Neural progenitor cell (in vitro differentiated cells): ENCODE data around the gene SLC35F4. TPM values are rescaled to one million over a fixed set of nuclear protein-coding genes. Genes with fewer than 3 reads are reported as not detected.

ENCODE experiments used
- DNase-seq: peaks from one replicate; pipeline ENCODE4 v3.0.0-alpha.2; 2016; ENCODE audit warnings: low spot score
- H2AFZ ChIP-seq: fragments of 200-600 bp; sonication (generic); replicated peaks from 2 replicates; pipeline ENCODE4 v1.6.1; 2016; ENCODE audit warnings: antibody characterized with exemption
- H3F3A ChIP-seq: fragments of 200-600 bp; sonication (generic); 2 replicates; pipeline ENCODE4 v1.6.1; 2016; ENCODE audit warnings: antibody characterized with exemption, low read depth
- H3K27ac ChIP-seq: fragments of 200-600 bp; sonication (generic); 2 replicates; pipeline ENCODE4 v1.5.1; 2016; ENCODE audit warnings: mild to moderate bottlenecking
- H3K27me3 ChIP-seq: fragments of 200-600 bp; sonication (generic); 2 replicates; pipeline ENCODE4 v1.6.1; 2016; ENCODE audit warnings: mild to moderate bottlenecking, moderate library complexity
- H3K36me3 ChIP-seq: fragments of 200-600 bp; sonication (generic); 2 replicates; pipeline ENCODE4 v1.5.1; 2016
- H3K4me1 ChIP-seq: fragments of 200-600 bp; sonication (generic); 2 replicates; pipeline ENCODE4 v1.6.1; 2016; ENCODE audit warnings: mixed run types
- H3K4me2 ChIP-seq: fragments of 200-600 bp; sonication (generic); 2 replicates; pipeline ENCODE4 v1.6.1; 2016
- H3K4me3 ChIP-seq: fragments of 200-600 bp; sonication (generic); 2 replicates; pipeline ENCODE4 v1.5.1; 2016
- H3K79me2 ChIP-seq: fragments of 200-600 bp; sonication (generic); 2 replicates; pipeline ENCODE4 v1.6.1; 2016; ENCODE audit warnings: low read depth
- H3K9ac ChIP-seq: fragments of 200-600 bp; sonication (generic); 2 replicates; pipeline ENCODE4 v1.6.1; 2016
- H3K9me3 ChIP-seq: fragments of 200-600 bp; sonication (generic); 2 replicates; pipeline ENCODE4 v1.5.1; 2016; ENCODE audit warnings: low read depth
- H4K20me1 ChIP-seq: fragments of 200-600 bp; sonication (generic); 2 replicates; pipeline ENCODE4 v1.6.1; 2016; ENCODE audit warnings: low read depth
- H3K27ac Mint-ChIP-seq: 3 replicates; pipeline ENCODE4 v1.8.0; 2021; ENCODE audit warnings: mixed read lengths
- H3K27me3 Mint-ChIP-seq: 2 replicates; pipeline ENCODE4 v1.8.0; 2022; ENCODE audit warnings: low read depth, mild to moderate bottlenecking, inconsistent platforms, moderate library complexity, mixed read lengths; ENCODE audit not compliant: insufficient read depth
- H3K36me3 Mint-ChIP-seq: 3 replicates; pipeline ENCODE4 v1.8.0; 2021; ENCODE audit warnings: mixed read lengths
- H3K4me1 Mint-ChIP-seq: 3 replicates; pipeline ENCODE4 v1.8.0; 2021; ENCODE audit warnings: mixed read lengths
- H3K4me3 Mint-ChIP-seq: 3 replicates; pipeline ENCODE4 v1.8.0; 2021; ENCODE audit warnings: mild to moderate bottlenecking, moderate library complexity, mixed read lengths
- H3K9me3 Mint-ChIP-seq: 3 replicates; pipeline ENCODE4 v1.8.0; 2020; ENCODE audit warnings: mixed read lengths
- CTCF ChIP-seq: fragments of 200-600 bp; sonication (generic); IDR thresholded peaks from 2 replicates; pipeline ENCODE4 v1.5.1; 2017; ENCODE audit warnings: antibody characterized with exemption, mild to moderate bottlenecking
- EZH2 ChIP-seq: fragments of 200-600 bp; sonication (generic); IDR thresholded peaks from 2 replicates; pipeline ENCODE4 v1.6.1; 2017; ENCODE audit warnings: antibody characterized with exemption, mild to moderate bottlenecking, moderate library complexity
- EZH2phosphoT487 ChIP-seq: fragments of 200-600 bp; sonication (generic); IDR thresholded peaks from 2 replicates; pipeline ENCODE4 v1.6.1; 2017; ENCODE audit warnings: antibody characterized with exemption
- total RNA-seq: library from RNA; depleted of rRNA; stranded (reverse); fragments of >200 nt; gene quantifications from 2 replicates; pipeline ENCODE4 v1.2.3, GENCODE V29; 2015; ENCODE audit warnings: low replicate concordance

The SLC35F4 gene
- total RNA-seq = not detected in 2 replicates

GRCh38 chr14:57865403-57866198 is at the start of gene SLC35F4:
Gene SLC35F4 (minus strand): TSS chr14:57866092.
- H3K9me3 Mint-ChIP-seq = no peaks in the 10 kb centered on the region
- Histone ChIP-seq H3K79me2 (no peaks in the 10 kb centered on the region), H3K4me3 (peak within 1 kb of the TSS; percentile 79), H3K27ac (no peak within 1 kb of the TSS), H3K36me3 (no peaks in the 10 kb centered on the region), H3K4me1 (peaks cover 23% of the 10 kb centered on the region), H4K20me1 (peaks cover 19% of the 10 kb centered on the region), H3K9ac (no peak within 1 kb of the TSS), H2AFZ (no peak within 1 kb of the TSS), H3K27me3 (peaks cover 50% of the 10 kb centered on the region), H3K9me3 (no peaks in the 10 kb centered on the region), H3K4me2 (peak within 1 kb of the TSS; percentile 98), H3F3A (peaks cover 23% of the 10 kb centered on the region)
- H3K4me1 Mint-ChIP-seq = peaks cover 4% of the 10 kb centered on the region
- peak; percentile 92 for DNase-seq
- H3K27me3 Mint-ChIP-seq = peaks cover 18% of the 10 kb centered on the region
- peak within 1 kb of the TSS; percentile 83 for H3K4me3 Mint-ChIP-seq
- no peak within 1 kb of the TSS for H3K27ac Mint-ChIP-seq
- TF ChIP-seq CTCF (peak; percentile 25), EZH2phosphoT487 (peak; percentile 47), EZH2 (peak; percentile 70)
- no peaks in the 10 kb centered on the region for H3K36me3 Mint-ChIP-seq

GRCh38 chr14:57909626-57910025 is 43.7 kb upstream of the SLC35F4 start:
- H3K4me2 ChIP-seq = no peak overlapping the region
- no peak overlapping the region for H3K27ac Mint-ChIP-seq
- no peaks in the 10 kb centered on the region for H3K27me3 ChIP-seq
- H3K9ac ChIP-seq = no peak overlapping the region
- no peaks in the 10 kb centered on the region for H3K9me3 Mint-ChIP-seq
- H3F3A ChIP-seq = no peaks in the 10 kb centered on the region
- H4K20me1 ChIP-seq = no peaks in the 10 kb centered on the region
- H3K36me3 ChIP-seq = no peaks in the 10 kb centered on the region
- H3K79me2 ChIP-seq = no peaks in the 10 kb centered on the region
- H3K27me3 Mint-ChIP-seq = no peaks in the 10 kb centered on the region
- TF ChIP-seq EZH2 (no peak), EZH2phosphoT487 (no peak), CTCF (no peak)
- no peaks in the 10 kb centered on the region for H3K9me3 ChIP-seq
- no peaks in the 10 kb centered on the region for H3K36me3 Mint-ChIP-seq
- DNase-seq = no peak
- no peak overlapping the region for H3K4me3 ChIP-seq
- H2AFZ ChIP-seq = no peak overlapping the region
- no peak overlapping the region for H3K27ac ChIP-seq
- no peaks in the 10 kb centered on the region for H3K4me1 Mint-ChIP-seq
- no peaks in the 10 kb centered on the region for H3K4me1 ChIP-seq
- no peak overlapping the region for H3K4me3 Mint-ChIP-seq

GRCh38 chr14:57903954-57904353 is 38.1 kb upstream of the SLC35F4 start:
- Histone ChIP-seq H3K27me3 (no peaks in the 10 kb centered on the region), H2AFZ (no peak overlapping the region), H4K20me1 (no peaks in the 10 kb centered on the region), H3K4me1 (no peaks in the 10 kb centered on the region), H3K9ac (no peak overlapping the region), H3K4me2 (no peak overlapping the region), H3K79me2 (no peaks in the 10 kb centered on the region), H3F3A (no peaks in the 10 kb centered on the region), H3K36me3 (no peaks in the 10 kb centered on the region), H3K9me3 (no peaks in the 10 kb centered on the region), H3K4me3 (no peak overlapping the region), H3K27ac (no peak overlapping the region)
- no peaks in the 10 kb centered on the region for H3K36me3 Mint-ChIP-seq
- no peaks in the 10 kb centered on the region for H3K9me3 Mint-ChIP-seq
- DNase-seq = no peak
- peaks cover 4% of the 10 kb centered on the region for H3K27me3 Mint-ChIP-seq
- H3K4me3 Mint-ChIP-seq = no peak overlapping the region
- H3K4me1 Mint-ChIP-seq = no peaks in the 10 kb centered on the region
- no peak overlapping the region for H3K27ac Mint-ChIP-seq
- TF ChIP-seq EZH2phosphoT487 (no peak), EZH2 (no peak), CTCF (no peak)
